Activated CD4-positive, alpha-beta T cell treated with anti-CD3 and anti-CD28 coated beads, Interleukin-2, amount 50 U/mL, for 4 hours (primary cell): ENCODE data around the gene KLHDC7B.
"Not testable (repeated sequence)": the region's sequence is repeated elsewhere in the genome, so short reads cannot be mapped to it uniquely, and the experiment has no call there.

Source experiments
- DNase-seq, 2 experiments: peaks; one replicate each; pipeline ENCODE4 v3.0.0-alpha.2; 2020

Gene KLHDC7B

DNA sequence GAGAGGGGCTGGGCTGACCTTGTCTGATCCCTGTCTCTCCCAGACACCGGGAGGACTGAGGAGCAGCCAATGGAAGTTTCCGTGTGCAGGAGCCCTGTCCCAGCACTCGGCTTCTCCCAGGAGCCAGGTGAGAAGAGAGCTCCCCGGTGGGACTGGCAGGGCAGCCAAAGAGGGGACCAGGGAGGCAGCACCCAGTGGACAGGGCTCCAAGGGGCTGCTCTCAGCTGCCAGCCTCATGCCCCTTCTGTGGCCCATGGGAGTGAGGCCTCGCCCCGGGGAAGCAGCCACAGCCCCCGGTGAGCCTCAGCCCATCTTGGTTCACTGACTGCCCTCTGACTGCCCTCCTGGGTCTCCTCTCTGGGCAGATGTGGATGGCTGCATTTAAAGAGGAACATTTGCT, 27.1 kb upstream of the KLHDC7B start:
- DNase-seq, result no peak

DNA sequence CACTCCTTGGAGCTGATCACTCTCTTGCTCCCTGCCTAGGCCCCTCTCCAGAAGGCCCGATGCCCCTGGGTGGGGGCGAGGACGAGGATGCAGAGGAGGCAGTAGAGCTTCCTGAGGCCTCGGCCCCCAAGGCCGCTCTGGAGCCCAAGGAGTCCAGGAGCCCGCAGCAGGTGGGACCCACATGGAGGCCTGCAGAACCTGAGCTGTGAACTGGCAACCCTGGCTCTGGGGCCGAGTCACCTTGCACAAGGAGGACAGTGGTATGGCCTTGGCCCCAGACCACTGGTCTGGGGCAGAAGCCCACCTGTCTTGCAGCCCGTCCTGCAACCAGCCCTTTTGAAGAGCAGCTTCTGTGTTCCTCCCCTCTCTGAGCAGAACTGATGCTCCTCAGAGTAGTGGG, 26.5 kb upstream of the KLHDC7B start:
- DNase-seq, result no peak

GRCh38 chr22:50520184-50520583, 25.5 kb upstream of the KLHDC7B start:
- not testable (repeated sequence) for DNase-seq

GRCh38 chr22:50520826-50521453, 24.8 kb upstream of the KLHDC7B start:
- DNase-seq, result no peak

GRCh38 chr22:50521710-50522109, 24.0 kb upstream of the KLHDC7B start:
- no peak for DNase-seq

DNA sequence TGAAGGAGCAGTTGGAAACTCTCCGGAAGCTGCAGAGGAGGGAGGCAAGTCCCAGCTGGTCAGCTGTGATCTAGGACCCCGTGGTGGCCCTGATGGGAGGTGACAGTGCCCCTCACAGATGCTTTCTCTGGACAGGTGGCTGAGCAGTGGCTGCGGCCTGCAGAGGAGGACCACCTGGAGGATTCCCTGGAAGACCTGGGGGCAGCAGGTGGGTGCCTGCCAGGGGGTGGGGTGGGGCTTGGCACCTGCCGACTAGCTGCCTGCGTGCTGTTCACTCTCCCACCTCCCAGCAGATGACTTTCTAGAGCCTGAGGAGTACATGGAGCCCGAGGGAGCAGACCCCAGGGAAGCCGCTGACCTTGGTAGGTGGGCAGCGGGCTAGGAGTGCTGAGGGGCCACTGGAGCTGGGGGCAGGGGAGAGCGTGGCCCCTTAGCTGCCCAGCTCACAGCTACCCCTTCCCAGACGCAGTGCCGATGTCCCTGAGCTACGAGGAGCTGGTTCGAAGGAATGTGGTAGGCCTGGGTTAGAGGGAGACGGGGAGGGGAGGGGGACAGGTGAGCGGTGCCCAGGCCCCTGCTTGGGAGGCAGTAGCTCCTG, 23.4 kb upstream of the KLHDC7B start:
- DNase-seq, result no peak

GRCh38 chr22:50522806-50523438, 22.8 kb upstream of the KLHDC7B start:
- no peak for DNase-seq

GRCh38 chr22:50523458-50523805, 22.3 kb upstream of the KLHDC7B start:
- DNase-seq, result no peak

- DNase-seq, result no peak
These were observed 21.7 kb upstream of the KLHDC7B start for GRCh38 chr22:50523806-50524675.

GRCh38 chr22:50524676-50525103, 21.0 kb upstream of the KLHDC7B start:
- DNase-seq, result no peak

DNA sequence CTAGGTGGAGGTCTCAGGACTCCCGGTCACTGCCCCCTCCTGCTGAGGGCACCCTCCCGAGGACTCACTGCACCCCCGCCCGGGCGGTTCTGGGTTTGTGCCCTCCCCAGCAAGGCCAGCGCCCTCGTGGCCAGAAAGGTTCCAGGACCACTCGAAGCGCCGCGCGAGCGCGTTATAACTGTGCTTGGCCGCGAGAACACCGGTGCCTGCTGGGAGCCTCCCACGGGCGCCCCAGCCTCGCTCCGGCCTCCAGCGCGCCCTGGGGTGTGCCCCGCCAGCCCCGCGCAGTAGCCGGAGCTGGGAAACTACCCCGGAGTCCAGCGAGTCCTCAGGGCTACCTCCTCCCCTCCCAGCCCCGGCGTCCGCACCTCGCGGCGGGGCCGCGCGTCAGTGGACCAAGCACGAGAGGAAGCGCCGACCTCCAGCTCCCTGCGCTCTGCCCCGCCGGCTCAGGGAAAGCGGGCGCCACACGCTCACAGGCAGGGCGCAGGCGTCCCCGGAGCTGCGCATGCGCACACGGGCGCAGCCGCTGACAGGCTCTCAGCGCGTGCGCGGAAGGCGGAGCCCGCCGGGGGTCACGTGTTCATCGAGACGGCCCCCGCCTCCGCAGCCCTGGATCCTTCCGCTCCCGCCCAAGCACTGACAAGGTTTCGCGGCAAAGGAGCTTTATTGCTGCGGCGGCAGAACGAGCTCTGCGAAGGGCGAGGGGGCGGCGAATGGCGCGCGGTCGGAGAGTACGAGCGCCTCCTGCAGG, 20.4 kb upstream of the KLHDC7B start, which contains the start of gene SCO2:
SCO2 (minus strand) TSS at position 495 of the 754 bp plus-strand sequence. CDS start 1,187 bp downstream, outside the sequence.
- DNase-seq, result peak; percentile 97 to 98

DNA sequence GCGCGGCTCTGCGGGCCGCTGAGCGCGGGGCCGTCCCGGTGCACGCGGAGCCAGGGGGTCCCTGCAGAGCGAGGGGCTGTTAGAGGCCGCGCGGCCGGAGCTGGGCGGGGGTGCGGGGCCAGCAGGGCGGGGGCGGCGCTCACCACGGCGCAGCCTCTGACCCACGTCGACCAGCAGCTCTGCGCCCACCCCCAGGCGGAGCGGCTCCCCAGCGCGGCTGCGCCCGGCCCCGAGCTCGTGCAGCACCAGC, 19.9 kb upstream of the KLHDC7B start:
- no peak for DNase-seq

- DNase-seq, result peak; percentile 80 to 81
These were observed 19.4 kb upstream of the KLHDC7B start for GRCh38 chr22:50526108-50526833.

DNA sequence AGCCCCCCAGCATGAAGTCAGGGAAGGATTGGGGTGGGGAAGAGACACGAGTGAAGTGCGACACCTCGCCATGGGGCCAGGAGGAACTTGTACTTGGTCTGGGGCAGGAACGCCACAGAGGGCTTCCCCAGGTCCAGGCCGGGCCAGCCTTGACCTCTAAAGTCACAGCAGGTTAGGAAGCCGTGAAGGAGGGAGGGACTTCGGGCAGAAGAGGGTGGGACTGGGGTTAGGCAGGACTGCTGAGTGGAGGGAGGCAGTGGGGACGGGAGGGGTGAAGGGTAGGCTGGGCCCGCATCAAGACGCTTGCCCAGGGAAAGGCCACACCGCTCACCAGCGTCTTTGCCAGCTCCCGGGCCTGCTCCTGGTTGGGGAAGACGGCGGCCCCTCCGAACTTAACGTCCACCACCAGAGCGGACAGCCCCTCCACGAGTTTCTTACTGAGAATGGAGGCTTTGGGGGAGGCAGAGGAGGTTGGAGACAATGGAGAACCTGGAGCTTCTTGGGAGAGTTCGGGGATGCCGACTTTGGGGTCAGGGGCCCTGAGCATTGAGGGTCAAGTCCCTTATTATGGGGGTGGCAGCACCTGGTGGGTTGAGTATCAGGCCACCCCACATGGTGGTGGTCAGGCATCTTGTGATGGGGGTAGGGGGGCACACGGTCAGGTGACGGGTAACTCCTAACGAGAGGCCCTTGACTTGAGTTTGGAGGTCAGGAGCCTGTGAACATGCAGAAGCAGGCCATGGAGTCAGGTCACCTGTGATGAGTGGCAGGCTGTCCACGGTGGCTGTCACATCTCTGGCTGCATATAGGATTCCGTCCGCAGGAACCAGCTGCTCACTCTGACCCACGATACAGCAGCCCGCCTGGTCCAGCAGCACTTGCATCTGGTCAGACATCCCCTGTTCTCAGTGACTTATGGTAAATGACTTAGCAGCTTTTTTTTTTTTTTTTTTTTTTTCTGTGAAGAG, 18.6 kb upstream of the KLHDC7B start:
- DNase-seq, result no peak

- DNase-seq, result no peak
These were observed 17.6 kb upstream of the KLHDC7B start for GRCh38 chr22:50527921-50528681.

GRCh38 chr22:50528682-50529415, 16.9 kb upstream of the KLHDC7B start:
- DNase-seq, result no peak

- DNase-seq, result no peak
These were observed 16.2 kb upstream of the KLHDC7B start for GRCh38 chr22:50529416-50529896.

- peak; percentile 54 to 61 for DNase-seq
These were observed 15.7 kb upstream of the KLHDC7B start, which contains the start of gene TYMP for GRCh38 chr22:50529897-50530579. TSS of gene TYMP (minus strand) at chr22:50530012. CDS start at chr22:50529709, 303 bp downstream.

GRCh38 chr22:50530580-50530876, 15.2 kb upstream of the KLHDC7B start:
- peak in 1 of 2 experiments; percentile 33 for DNase-seq
